ENCODE data around the gene B3GALT4. TPM values are rescaled to one million over a fixed set of nuclear protein-coding genes. Genes with fewer than 3 reads are reported as not detected.
"Not testable (repeated sequence)": the region's sequence is repeated elsewhere in the genome, so short reads cannot be mapped to it uniquely, and the experiment has no call there.

Gene B3GALT4, protein sequence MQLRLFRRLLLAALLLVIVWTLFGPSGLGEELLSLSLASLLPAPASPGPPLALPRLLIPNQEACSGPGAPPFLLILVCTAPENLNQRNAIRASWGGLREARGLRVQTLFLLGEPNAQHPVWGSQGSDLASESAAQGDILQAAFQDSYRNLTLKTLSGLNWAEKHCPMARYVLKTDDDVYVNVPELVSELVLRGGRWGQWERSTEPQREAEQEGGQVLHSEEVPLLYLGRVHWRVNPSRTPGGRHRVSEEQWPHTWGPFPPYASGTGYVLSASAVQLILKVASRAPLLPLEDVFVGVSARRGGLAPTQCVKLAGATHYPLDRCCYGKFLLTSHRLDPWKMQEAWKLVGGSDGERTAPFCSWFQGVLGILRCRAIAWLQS
- 1 to 10 TPM; 7.5 to 9.8 TPM for total RNA-seq
- long read RNA-seq, transcript B3GALT4-204 (1 exons, 1,694 nt), result major isoform, 11 of 11 reads
- long read RNA-seq, partial matches to known transcripts, result 0 of 11 reads
- long read RNA-seq, other reads (novel, unspliced or antisense), result 0 of 11 reads

GRCh38 chr6:33276864-33277662 is at the start of gene B3GALT4:
TSS of gene B3GALT4 (plus strand) at chr6:33277123. CDS start at chr6:33277420, 297 bp downstream.
- ATAC-seq (peak; percentile 79 to 80), DNase-seq (peak; percentile 86)
- intact Hi-C loops (cut with DNase I), result no loop called here

GRCh38 chr6:33235221-33235634 is 41.7 kb upstream of the B3GALT4 start:
- intact Hi-C loops (cut with DNase I), result no loop called here
- ATAC-seq, result no peak
- DNase-seq, result no peak

- ATAC-seq (no peak), DNase-seq (no peak)
- intact Hi-C loops (cut with DNase I), result no loop called here
These were observed 40.6 kb upstream of the B3GALT4 start for GRCh38 chr6:33236328-33236727.

DNA sequence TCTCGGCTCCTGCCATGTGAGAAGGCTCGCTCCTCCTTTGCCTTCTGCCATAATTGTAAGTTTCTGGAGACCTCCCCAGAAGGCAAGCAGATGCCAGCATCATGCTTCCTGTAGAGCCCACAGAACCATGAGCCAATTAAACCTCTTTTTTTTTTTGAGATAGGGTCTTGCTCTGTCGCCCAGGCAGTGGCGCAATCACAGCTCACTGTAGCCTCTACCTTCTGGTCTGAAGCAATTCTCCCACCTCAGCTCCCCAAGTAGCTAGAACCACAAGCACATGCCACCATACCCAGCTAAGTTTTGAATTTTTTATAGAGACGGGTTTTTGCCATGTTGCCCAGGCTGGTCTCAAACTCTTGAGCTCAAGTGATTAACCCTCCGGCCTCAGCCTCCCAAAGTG is 40.1 kb upstream of the B3GALT4 start:
- intact Hi-C loops (cut with DNase I), result no loop called here
- ATAC-seq (no peak), DNase-seq (no peak)

DNA sequence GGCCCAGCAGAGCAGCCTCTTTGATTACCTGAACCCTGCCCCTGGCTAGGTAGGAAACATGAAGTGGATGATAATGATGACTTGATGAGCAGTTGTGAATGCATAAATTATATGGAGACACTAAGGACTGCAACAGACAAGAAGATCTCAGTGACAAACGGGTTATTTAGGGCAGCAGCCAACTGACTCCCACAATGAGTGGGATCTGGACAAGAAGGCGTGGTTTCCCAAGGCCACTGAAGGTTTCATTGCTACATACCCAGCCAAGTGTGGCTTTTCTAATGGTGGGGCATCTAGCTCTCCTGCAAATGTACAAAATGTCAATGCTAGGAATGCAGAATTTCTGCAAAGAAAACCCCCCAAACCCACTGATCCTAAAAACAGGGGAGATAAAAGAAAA is 39.2 kb upstream of the B3GALT4 start:
- intact Hi-C loops (cut with DNase I), result no loop called here
- ATAC-seq, result no peak
- DNase-seq, result no peak

DNA sequence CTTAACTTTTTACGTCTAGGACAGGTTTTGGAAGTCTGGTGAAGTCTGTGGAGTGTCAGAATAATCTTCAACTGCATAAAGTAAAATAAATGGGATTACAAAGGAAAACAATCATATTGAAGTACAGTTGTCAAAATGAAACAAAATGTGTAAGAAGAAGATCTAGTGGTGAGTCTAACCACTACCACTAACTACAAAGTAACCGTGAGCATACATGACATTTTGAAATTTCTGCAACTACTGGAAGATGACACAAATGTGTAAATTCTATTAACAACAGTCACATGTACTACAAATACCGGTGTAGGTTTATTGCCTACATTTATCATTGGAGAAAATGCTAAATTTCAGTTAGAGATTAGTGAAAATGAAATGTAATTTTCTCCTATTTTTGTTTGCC is 35.0 kb upstream of the B3GALT4 start:
- no peak for DNase-seq
- no peak for ATAC-seq
- intact Hi-C loops (cut with DNase I), result loop anchor here (5.0 to 10.0 kb wide), 3 partner anchors 80 to 347 kb away; no protein-coding TSS in a partner anchor

- no peak for ATAC-seq
- intact Hi-C loops (cut with DNase I), result loop anchor here (5.0 to 10.0 kb wide), 3 partner anchors 81 to 349 kb away; no protein-coding TSS in a partner anchor
- DNase-seq, result no peak
These were observed 33.4 kb upstream of the B3GALT4 start for GRCh38 chr6:33243476-33243875.

DNA sequence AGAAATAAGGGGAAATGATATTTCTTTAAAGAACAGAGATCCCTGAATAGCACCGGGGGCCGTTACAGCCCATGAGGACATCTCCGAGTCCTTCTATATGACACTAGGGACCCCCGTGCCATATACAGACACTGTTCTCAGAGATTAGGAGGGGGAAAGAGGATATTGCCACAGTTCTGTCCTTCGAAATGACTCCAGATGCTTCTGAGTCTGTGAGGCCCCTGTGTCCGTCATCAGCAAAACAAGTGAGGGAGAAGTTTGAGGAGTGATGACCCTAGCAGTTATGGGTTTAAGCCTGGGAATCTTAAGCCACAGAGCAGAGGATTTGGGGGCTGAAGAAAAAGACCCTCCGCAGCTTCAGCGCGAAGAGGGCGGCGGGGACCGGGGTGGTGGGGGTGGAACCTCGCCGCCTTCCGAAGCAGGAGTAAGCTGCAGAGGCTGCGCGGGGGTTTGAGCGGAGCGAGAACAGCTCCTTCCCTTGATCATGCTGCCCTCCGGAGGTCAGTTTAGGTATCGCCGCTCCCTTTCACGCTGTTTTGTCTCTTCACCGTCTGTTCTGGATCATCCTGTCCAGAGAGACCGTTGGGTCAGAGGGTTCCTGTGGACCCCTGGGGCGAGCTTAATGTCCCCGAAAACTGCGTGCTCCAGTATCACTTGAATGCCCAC is 28.8 kb upstream of the B3GALT4 start:
- intact Hi-C loops (cut with DNase I), result loop anchor here (1.0 to 10.0 kb wide), 6 partner anchors 36 to 353 kb away; no protein-coding TSS in a partner anchor
- ATAC-seq, result peak; percentile 71 to 76
- peak; percentile 90 for DNase-seq

GRCh38 chr6:33248643-33248931 is 28.3 kb upstream of the B3GALT4 start:
- peak; percentile 37 for DNase-seq
- ATAC-seq, result peak; percentile 7 to 12
- intact Hi-C loops (cut with DNase I), result loop anchor here (1.0 to 10.0 kb wide), 6 partner anchors 36 to 354 kb away; no protein-coding TSS in a partner anchor

- peak; percentile 95 to 97 for ATAC-seq
- peak; percentile 98 for DNase-seq
- intact Hi-C loops (cut with DNase I), result loop anchor here (1.0 to 10.0 kb wide), 6 partner anchors 37 to 354 kb away; no protein-coding TSS in a partner anchor
These were observed 27.8 kb upstream of the B3GALT4 start for GRCh38 chr6:33248932-33249731.

DNA sequence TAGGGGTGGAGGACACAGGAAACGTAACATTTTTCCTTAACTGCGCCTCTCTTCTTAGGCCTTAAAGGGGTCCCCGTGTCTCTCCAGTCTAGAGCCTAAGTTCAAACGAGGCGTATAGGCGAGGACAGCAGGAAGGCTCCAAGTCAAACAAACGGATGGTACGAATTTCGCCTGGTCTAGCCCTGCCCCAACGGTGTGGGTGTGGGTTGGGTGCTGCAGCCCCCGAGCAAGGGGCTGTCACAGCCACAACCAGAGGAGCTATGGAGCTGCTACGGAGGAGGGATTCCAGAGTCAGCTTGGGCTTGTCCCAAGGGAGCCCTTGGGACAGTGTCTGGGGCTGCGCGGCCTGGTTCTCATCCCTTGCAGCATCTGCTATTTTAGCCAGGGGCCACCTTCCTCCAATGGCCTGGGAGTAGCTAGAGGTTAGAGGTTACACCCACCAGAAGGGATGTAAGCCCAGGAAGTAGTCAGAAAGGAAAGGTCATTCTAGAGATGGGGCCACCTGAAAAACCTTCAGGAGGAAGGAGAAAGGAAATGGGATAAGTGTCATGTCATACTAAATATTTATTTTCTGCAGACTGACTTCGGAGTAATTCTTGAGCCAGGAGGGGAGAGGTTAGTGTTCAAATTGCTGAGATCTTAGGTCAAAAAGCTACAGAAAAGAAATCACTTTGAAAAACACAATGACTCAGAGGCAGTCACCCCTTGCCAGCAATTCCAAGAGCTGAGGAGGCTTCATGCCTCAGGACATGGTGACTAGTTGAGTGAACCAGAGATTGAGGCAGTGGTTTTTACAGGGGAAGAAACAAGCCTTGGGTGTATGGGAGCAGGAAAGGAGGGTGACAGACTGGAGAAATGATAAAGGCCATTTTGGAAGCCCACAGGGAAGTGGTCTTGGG is 26.9 kb upstream of the B3GALT4 start:
- intact Hi-C loops (cut with DNase I), result loop anchor here (2.0 to 10.0 kb wide), 5 partner anchors 38 to 355 kb away; no protein-coding TSS in a partner anchor
- ATAC-seq (peak in 1 of 2 donors; percentile 0), DNase-seq (peak; percentile 35)

DNA sequence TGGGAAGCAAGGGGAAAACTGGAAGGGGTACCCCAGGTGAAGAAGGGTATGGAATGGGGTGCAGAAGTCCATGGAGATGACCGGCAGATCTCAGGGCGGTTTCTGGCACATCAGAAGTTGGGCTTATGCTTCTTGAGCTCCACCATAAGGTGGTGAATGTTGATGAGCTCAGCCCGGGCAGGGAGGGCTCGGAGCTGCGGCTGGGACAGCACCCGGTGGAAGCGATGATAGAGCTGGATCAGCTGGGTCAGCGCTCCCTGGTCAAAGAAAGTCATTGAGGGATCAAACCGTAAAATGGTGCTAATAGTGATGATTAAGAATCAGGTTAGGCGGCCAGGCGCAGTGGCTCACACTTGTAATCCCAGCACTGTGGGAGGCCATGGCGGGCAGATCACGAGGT is 26.2 kb upstream of the B3GALT4 start:
- intact Hi-C loops (cut with DNase I), result no loop called here

DNA sequence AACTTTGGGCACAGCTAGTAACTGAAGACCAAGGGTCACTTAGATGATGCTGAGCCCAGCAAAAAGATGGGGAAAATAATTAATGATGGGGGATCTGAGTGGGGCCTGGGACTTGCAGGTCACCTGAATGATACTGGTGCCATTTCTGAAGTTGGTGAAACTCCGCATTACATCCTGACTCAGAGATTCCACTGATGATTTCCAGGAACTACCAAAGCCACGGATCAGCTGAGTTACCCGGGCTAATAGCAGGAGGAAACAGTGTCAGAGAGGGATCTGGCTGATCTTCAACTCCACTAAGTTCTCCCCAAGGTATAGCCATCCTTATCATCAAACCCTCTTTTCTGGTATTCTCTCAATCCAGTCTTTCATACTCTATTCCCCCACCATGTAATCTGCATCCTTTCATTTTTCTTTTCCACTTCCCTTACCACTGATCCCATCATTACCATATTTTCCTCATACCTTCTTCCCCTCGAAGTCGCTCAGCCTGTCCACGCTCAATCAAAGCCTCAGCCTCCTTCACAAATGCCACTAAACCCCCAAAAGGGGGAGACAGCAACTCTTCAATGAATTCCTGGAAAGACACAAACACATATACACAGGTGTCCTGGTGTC is 25.4 kb upstream of the B3GALT4 start:
- intact Hi-C loops (cut with DNase I), result no loop called here
- ATAC-seq, result no peak
- DNase-seq, result no peak

More for the DNA sequence above, 26.2 kb upstream of the B3GALT4 start:
- DNase-seq (no peak), ATAC-seq (no peak)

DNA sequence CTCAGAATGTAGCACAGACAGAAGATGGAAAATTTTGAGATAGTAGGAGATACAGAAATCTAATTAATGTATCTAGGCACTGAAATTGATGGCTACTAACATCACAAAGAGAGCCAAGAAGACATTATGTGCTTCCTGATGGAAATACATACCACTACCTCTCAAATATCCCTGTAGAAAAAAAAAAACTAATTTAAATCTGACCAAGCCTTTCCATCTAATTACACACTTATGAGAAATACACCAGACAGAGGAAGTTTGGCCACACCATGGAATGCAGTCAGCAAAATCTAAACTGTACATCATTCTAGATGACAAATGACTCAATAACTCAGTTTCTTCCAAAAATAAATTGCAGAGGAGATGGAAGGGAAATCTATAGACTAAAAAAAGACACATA is 24.2 kb upstream of the B3GALT4 start:
- no peak for DNase-seq
- intact Hi-C loops (cut with DNase I), result no loop called here
- no peak for ATAC-seq

- ATAC-seq (no peak), DNase-seq (no peak)
- intact Hi-C loops (cut with DNase I), result no loop called here
These were observed 22.3 kb upstream of the B3GALT4 start for GRCh38 chr6:33254591-33254990.

GRCh38 chr6:33259032-33259431 is 17.9 kb upstream of the B3GALT4 start:
- DNase-seq, result no peak
- intact Hi-C loops (cut with DNase I), result no loop called here
- ATAC-seq, result no peak

DNA sequence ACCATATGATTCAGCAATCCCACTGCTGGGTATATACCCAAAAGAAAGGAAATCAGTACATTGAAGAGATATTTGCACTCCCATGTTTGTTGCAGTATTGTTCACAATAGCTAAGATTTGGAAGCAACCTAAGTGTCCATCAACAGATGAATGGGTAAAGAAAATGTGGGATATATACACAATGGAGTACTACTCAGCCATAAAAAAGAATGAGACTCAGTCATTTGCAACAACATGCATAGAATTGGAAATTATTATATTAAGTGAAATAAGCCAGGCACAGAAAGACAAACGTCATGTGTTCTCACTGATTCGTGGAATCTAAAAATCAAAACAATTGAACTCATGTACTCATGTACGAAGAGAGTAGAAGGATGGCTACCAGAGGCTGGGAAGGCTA is 14.4 kb upstream of the B3GALT4 start:
- DNase-seq; intact Hi-C loops (cut with DNase I); ATAC-seq: not testable (repeated sequence)
